Activated T-cell treated with anti-CD3 and anti-CD28 coated beads, Interleukin-2, amount 50 U/mL, for 72 hours (primary cell): ENCODE measurements around the gene NEMF. TPM values are rescaled to one million over a fixed set of nuclear protein-coding genes. Genes with fewer than 3 reads are reported as not detected.
"Not testable (repeated sequence)": the region's sequence is repeated elsewhere in the genome, so short reads cannot be mapped to it uniquely, and the experiment has no call there.

Experiments used
- ATAC-seq, 2 donors: fragments of 150-1000 bp; cut with Tn5 transposase; replicated peaks in 1 of 2; 2 replicates each; pipeline ENCODE4 v1.10.0; 2021; ENCODE audit warnings: moderate library complexity in 2 of 2, mild to moderate bottlenecking in 1 of 2
- DNase-seq, 2 donors: peaks; one replicate each; pipeline ENCODE4 v3.0.0; 2021 to 2022; ENCODE audit warnings: mixed read lengths in 1 of 2
- H3K27ac Mint-ChIP-seq: one replicate; pipeline ENCODE4 v1.8.0; 2022; ENCODE audit warnings: mild to moderate bottlenecking, moderate library complexity, mixed read lengths
- H3K27me3 Mint-ChIP-seq: one replicate; pipeline ENCODE4 v1.8.0; 2022; ENCODE audit warnings: low read depth, mixed read lengths
- H3K36me3 Mint-ChIP-seq, 2 donors: one replicate each; pipeline ENCODE4 v1.8.0; 2022; ENCODE audit warnings: mixed read lengths in 2 of 2, mild to moderate bottlenecking in 1 of 2; ENCODE audit not compliant: insufficient read depth in 2 of 2
- H3K4me1 Mint-ChIP-seq: one replicate; pipeline ENCODE4 v1.8.0; 2022; ENCODE audit warnings: low read depth, mixed read lengths
- H3K4me3 Mint-ChIP-seq, 2 donors: one replicate each; pipeline ENCODE4 v1.8.0; 2022; ENCODE audit warnings: mild to moderate bottlenecking in 2 of 2, mixed read lengths in 2 of 2, moderate library complexity in 2 of 2
- H3K9me3 Mint-ChIP-seq, 2 donors: one replicate each; pipeline ENCODE4 v1.8.0; 2022; ENCODE audit warnings: mixed read lengths in 2 of 2
- total RNA-seq, 2 donors: library from RNA; stranded (reverse); gene quantifications; one replicate each; pipeline ENCODE4 v1.2.3, GENCODE V29; 2022

Gene NEMF
- total RNA-seq, 2 donors from 2014 or later, result 68.8 to 71.7 TPM

GRCh38 chr14:49770212-49770817, 82.3 kb downstream of the NEMF start:
- peak overlapping the region; percentile 39 to 84 for H3K4me3 Mint-ChIP-seq
- no peaks in the 10 kb centered on the region for H3K27me3 Mint-ChIP-seq
- H3K4me1 Mint-ChIP-seq, result peaks cover 27% of the 10 kb centered on the region

GRCh38 chr14:49769581-49770211, 82.9 kb downstream of the NEMF start:
- H3K27me3 Mint-ChIP-seq, result no peaks in the 10 kb centered on the region
- peak overlapping the region; percentile 84 to 97 for H3K4me3 Mint-ChIP-seq
- H3K9me3 Mint-ChIP-seq, result no peaks in the 10 kb centered on the region
- ATAC-seq (no peak), DNase-seq (no peak)
- H3K36me3 Mint-ChIP-seq, result peaks cover 0 to 3% of the 10 kb centered on the region in 2 donors
- peak overlapping the region; percentile 94 for H3K27ac Mint-ChIP-seq
- H3K4me1 Mint-ChIP-seq, result peaks cover 27% of the 10 kb centered on the region

More at GRCh38 chr14:49770212-49770817, 82.3 kb downstream of the NEMF start:
- ATAC-seq, result no peak
- Mint-ChIP-seq H3K27ac (peak overlapping the region; percentile 94), H3K9me3 (no peaks in the 10 kb centered on the region), H3K36me3 (peaks cover 2 to 5% of the 10 kb centered on the region in 2 donors)
- no peak for DNase-seq

- Mint-ChIP-seq H3K27me3 (no peaks in the 10 kb centered on the region), H3K27ac (peak overlapping the region; percentile 94), H3K4me3 (peak overlapping the region; percentile 84 to 97), H3K9me3 (no peaks in the 10 kb centered on the region), H3K4me1 (peaks cover 27% of the 10 kb centered on the region), H3K36me3 (peaks cover 0 to 3% of the 10 kb centered on the region in 2 donors)
- ATAC-seq (no peak), DNase-seq (no peak)
Measured at GRCh38 chr14:49769171-49769570, 83.4 kb downstream of the NEMF start.

GRCh38 chr14:49768301-49769121, 84.1 kb downstream of the NEMF start:
- Mint-ChIP-seq H3K4me1 (peaks cover 27% of the 10 kb centered on the region), H3K27ac (peak overlapping the region; percentile 94), H3K4me3 (peak overlapping the region; percentile 84 to 97), H3K36me3 (peaks cover 0 to 3% of the 10 kb centered on the region in 2 donors), H3K27me3 (no peaks in the 10 kb centered on the region), H3K9me3 (no peaks in the 10 kb centered on the region)
- peak; percentile 82 to 83 for DNase-seq
- peak; percentile 58 to 72 for ATAC-seq

GRCh38 chr14:49767571-49768300, 84.9 kb downstream of the NEMF start, which contains the start of gene KLHDC2:
KLHDC2 (plus strand) TSS chr14:49768153; CDS start chr14:49768469, 316 bp downstream.
- Mint-ChIP-seq H3K36me3 (peaks cover 0 to 3% of the 10 kb centered on the region in 2 donors), H3K9me3 (no peaks in the 10 kb centered on the region), H3K4me3 (peak within 1 kb of the TSS; percentile 84 to 98), H3K4me1 (peaks cover 27% of the 10 kb centered on the region), H3K27me3 (no peaks in the 10 kb centered on the region), H3K27ac (peak within 1 kb of the TSS; percentile 98)
- DNase-seq, result peak; percentile 93 to 95
- peak; percentile 85 to 87 for ATAC-seq

- peak overlapping the region; percentile 98 for H3K27ac Mint-ChIP-seq
- no peaks in the 10 kb centered on the region for H3K27me3 Mint-ChIP-seq
- no peak for ATAC-seq
- peak overlapping the region; percentile 84 to 98 for H3K4me3 Mint-ChIP-seq
- DNase-seq, result no peak
- peaks cover 27% of the 10 kb centered on the region for H3K4me1 Mint-ChIP-seq
- no peaks in the 10 kb centered on the region for H3K9me3 Mint-ChIP-seq
- peaks cover 0 to 3% of the 10 kb centered on the region in 2 donors for H3K36me3 Mint-ChIP-seq
Measured at GRCh38 chr14:49767270-49767570, 85.4 kb downstream of the NEMF start.

- Mint-ChIP-seq H3K36me3 (peaks cover 0 to 3% of the 10 kb centered on the region in 2 donors), H3K4me3 (peak overlapping the region; percentile 84 to 98), H3K27me3 (no peaks in the 10 kb centered on the region), H3K4me1 (peaks cover 27% of the 10 kb centered on the region), H3K27ac (peak overlapping the region; percentile 98), H3K9me3 (no peaks in the 10 kb centered on the region)
- no peak for ATAC-seq
- no peak for DNase-seq
Measured at GRCh38 chr14:49766839-49767238, 85.7 kb downstream of the NEMF start.

- Mint-ChIP-seq H3K9me3 (no peaks in the 10 kb centered on the region), H3K27me3 (no peaks in the 10 kb centered on the region), H3K36me3 (no peaks in the 10 kb centered on the region), H3K4me1 (peaks cover 4% of the 10 kb centered on the region), H3K4me3 (no peak overlapping the region), H3K27ac (no peak overlapping the region)
- DNase-seq (no peak), ATAC-seq (no peak)
Measured at GRCh38 chr14:49761839-49762551, 90.6 kb downstream of the NEMF start.

- H3K36me3 Mint-ChIP-seq, result no peaks in the 10 kb centered on the region
- ATAC-seq (no peak), DNase-seq (no peak)
- no peaks in the 10 kb centered on the region for H3K4me1 Mint-ChIP-seq
- H3K27ac Mint-ChIP-seq, result no peak overlapping the region
- H3K27me3 Mint-ChIP-seq, result no peaks in the 10 kb centered on the region
- no peaks in the 10 kb centered on the region for H3K9me3 Mint-ChIP-seq
- no peak overlapping the region for H3K4me3 Mint-ChIP-seq
Measured at GRCh38 chr14:49755378-49755777, 97.2 kb downstream of the NEMF start.

- no peak for DNase-seq
- Mint-ChIP-seq H3K27me3 (no peaks in the 10 kb centered on the region), H3K36me3 (no peaks in the 10 kb centered on the region), H3K4me3 (no peak overlapping the region), H3K4me1 (no peaks in the 10 kb centered on the region), H3K9me3 (no peaks in the 10 kb centered on the region), H3K27ac (no peak overlapping the region)
- no peak for ATAC-seq
Measured at GRCh38 chr14:49754570-49755097, 98.0 kb downstream of the NEMF start.

- H3K36me3 Mint-ChIP-seq, H3K4me3 Mint-ChIP-seq, ATAC-seq, H3K27ac Mint-ChIP-seq, H3K27me3 Mint-ChIP-seq, H3K9me3 Mint-ChIP-seq, H3K4me1 Mint-ChIP-seq, DNase-seq: not testable (repeated sequence)
Measured at GRCh38 chr14:49746476-49746875, 106.1 kb downstream of the NEMF start.

GRCh38 chr14:49745191-49745590, 107.4 kb downstream of the NEMF start:
- no peak for ATAC-seq
- no peak for DNase-seq
- no peak overlapping the region for H3K27ac Mint-ChIP-seq
- no peaks in the 10 kb centered on the region for H3K27me3 Mint-ChIP-seq
- no peak overlapping the region for H3K4me3 Mint-ChIP-seq
- no peaks in the 10 kb centered on the region for H3K9me3 Mint-ChIP-seq
- no peaks in the 10 kb centered on the region for H3K4me1 Mint-ChIP-seq
- no peaks in the 10 kb centered on the region for H3K36me3 Mint-ChIP-seq
